Epithelial cell of umbilical artery (primary cell): ENCODE data around the gene PPL. TPM values are rescaled to one million over a fixed set of nuclear protein-coding genes. Genes with fewer than 3 reads are reported as not detected.

ENCODE experiments used
- total RNA-seq: library from RNA; depleted of rRNA; stranded (reverse); fragments of >200 nt; gene quantifications from 2 replicates; pipeline ENCODE4 v1.2.3, GENCODE V29; 2014

The PPL gene, protein sequence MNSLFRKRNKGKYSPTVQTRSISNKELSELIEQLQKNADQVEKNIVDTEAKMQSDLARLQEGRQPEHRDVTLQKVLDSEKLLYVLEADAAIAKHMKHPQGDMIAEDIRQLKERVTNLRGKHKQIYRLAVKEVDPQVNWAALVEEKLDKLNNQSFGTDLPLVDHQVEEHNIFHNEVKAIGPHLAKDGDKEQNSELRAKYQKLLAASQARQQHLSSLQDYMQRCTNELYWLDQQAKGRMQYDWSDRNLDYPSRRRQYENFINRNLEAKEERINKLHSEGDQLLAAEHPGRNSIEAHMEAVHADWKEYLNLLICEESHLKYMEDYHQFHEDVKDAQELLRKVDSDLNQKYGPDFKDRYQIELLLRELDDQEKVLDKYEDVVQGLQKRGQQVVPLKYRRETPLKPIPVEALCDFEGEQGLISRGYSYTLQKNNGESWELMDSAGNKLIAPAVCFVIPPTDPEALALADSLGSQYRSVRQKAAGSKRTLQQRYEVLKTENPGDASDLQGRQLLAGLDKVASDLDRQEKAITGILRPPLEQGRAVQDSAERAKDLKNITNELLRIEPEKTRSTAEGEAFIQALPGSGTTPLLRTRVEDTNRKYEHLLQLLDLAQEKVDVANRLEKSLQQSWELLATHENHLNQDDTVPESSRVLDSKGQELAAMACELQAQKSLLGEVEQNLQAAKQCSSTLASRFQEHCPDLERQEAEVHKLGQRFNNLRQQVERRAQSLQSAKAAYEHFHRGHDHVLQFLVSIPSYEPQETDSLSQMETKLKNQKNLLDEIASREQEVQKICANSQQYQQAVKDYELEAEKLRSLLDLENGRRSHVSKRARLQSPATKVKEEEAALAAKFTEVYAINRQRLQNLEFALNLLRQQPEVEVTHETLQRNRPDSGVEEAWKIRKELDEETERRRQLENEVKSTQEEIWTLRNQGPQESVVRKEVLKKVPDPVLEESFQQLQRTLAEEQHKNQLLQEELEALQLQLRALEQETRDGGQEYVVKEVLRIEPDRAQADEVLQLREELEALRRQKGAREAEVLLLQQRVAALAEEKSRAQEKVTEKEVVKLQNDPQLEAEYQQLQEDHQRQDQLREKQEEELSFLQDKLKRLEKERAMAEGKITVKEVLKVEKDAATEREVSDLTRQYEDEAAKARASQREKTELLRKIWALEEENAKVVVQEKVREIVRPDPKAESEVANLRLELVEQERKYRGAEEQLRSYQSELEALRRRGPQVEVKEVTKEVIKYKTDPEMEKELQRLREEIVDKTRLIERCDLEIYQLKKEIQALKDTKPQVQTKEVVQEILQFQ (N-terminal part only)
- total RNA-seq = under 0.01 and 0.46 TPM in 2 replicates

DNA sequence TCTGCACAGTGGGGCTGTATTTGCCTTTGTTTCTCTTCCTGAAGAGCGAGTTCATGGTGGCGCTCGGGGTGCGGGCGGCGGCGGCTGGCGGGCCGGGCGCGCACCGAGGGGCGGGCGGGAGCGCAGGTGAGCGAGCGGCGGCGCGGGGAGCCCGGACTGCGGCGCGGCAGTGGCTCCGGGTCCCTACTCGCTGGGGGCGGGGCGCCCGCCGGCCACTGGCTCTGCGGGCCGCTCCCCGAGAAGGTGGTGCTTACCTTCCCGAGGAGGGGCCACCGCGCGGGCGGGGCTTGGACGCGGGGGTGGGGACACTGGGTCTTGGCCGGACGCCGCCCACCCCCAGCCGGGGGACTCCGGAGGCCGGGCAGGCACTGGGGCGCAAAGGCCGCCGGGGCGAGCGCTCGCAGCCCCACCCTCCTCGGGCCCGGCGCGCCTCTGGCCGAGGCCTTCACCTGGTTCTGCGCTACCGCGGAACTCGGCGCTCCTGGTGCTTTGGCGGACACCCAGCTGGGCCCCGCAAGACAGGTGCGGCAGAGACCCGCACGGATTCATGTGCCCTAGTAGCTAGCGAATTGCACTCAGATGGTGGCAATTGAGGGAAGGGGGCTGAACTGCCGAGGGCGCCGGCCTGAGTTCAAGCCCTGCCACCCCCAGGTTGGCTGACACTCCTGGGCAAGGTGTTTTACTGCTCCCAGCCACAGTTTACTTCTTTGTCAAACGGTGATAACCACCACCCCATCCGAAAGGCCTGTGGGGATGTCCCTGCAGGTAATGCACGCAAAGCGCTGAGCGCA is at the start of gene PPL:
PPL (minus strand) TSS at position 158 of the 791 bp plus-strand sequence; CDS start at position 55, 103 bp downstream.

DNA sequence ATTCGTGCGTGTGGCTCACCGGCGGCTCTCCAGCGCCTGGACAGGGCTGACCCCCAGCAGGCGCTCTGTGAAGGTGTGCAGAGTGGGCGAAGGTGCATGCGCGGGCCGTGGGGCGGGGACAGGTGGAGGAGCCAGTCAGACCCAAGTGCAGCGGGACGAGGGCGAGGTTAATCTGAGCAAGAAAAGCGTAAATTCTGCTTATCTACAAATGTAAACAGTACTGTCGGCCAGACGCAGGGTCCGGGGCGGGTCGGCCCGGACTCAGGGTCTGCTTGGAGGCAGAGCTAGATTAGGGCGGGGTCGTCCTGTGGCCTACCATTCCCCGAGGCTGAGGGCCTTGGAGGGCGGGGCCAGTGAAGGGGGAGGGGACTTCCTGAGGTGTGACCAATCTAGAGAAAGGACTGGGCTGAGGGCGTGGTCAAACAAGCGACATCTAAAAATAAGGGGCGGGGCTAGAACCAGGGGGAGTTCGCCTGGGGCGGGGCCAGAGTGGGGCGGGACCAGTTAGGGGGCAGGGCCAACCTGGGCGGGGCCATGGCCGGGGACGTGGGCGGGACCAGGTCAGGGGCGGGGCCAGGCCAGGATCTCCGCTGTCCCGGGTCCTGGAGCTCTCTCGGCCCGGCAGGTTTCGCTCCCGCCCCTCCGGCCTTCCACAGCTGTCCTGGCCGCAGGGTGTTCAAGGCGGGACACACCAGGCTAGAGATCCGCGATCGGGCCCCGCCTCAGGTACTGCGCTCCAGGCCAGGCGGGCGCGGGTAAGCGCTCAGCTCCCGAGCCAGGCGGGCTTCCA is 21.0 kb upstream of the PPL start, which contains the start of gene SEC14L5:
SEC14L5 (plus strand) TSS at position 611 of the 790 bp plus-strand sequence. CDS start 994 bp downstream, outside the sequence.

DNA sequence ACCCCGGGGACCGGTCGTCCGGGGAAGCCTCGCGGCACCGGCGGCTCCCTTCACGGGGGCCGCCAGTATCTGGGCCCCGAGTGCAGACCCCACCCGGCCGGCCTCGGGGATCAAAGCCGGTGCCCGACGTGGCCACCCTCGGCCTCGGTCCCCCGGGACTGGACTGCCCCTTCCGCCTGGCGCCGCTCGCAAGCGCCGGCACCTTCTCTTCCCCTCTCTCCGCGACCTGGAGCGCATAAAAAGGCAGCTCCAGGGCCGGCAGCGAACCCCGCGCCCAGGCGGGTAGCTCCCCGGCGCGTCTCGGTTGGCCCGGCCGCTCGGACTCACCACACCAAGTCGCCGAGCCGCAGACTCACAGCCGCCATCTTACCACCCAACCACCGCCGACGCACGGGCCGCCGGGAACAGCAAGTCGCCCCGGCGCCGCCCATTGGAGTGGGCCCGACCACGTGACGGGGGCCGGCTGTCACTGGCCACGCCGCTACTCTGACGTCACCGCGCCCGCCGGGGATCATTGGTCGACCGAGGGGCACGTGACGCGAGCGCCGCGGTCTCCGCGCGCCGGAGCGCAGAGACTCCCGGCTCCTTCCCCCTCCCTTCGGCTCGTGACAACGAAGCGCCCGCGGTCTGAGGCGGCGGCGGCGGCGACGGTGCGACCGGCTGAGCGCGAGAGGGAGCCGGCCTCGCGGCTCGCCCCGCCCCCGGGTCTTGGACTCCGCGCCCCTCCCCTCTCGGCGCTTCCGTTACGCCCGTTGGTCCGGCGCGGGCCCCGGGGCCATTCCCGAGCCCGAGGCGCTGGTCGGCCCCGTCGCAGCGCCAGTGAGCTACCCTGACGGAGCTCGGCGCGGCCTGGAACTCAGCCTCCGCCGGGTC is 89.8 kb downstream of the PPL start, which contains the start of the genes GLYR1 and UBN1:
GLYR1 (minus strand) TSS at position 388 of the 873 bp plus-strand sequence; CDS start at position 365, 23 bp downstream.
UBN1 (plus strand) TSS at position 581 of the 873 bp plus-strand sequence. CDS start 5,437 bp downstream, outside the sequence.

Other genes starting within 250 kb of the PPL start
- 24.5 and 30.2 TPM in 2 replicates for gene NUDT16L1, start 243.6 kb downstream of the PPL start, total RNA-seq
- 15.3 and 19.6 TPM in 2 replicates for gene ANKS3, start 202.9 kb downstream of the PPL start, total RNA-seq
- gene DNAAF8, start 202.6 kb downstream of the PPL start, total RNA-seq = 0.32 and 0.46 TPM in 2 replicates
- 5.2 and 6.5 TPM in 2 replicates for gene ZNF500, start 170.0 kb downstream of the PPL start, total RNA-seq
- gene SEPTIN12, start 148.8 kb downstream of the PPL start, total RNA-seq = not detected in 2 replicates
- not detected in 2 replicates for gene SMIM22, start 141.8 kb downstream of the PPL start, total RNA-seq
- gene ROGDI, start 134.5 kb downstream of the PPL start, total RNA-seq = 8.4 and 10.0 TPM in 2 replicates
- gene GLYR1, start 89.9 kb downstream of the PPL start, total RNA-seq = 46.8 and 67.5 TPM in 2 replicates
- gene UBN1, start 89.7 kb downstream of the PPL start, total RNA-seq = 19.3 and 23.7 TPM in 2 replicates
- not detected in 2 replicates for gene SEC14L5, start 21.2 kb upstream of the PPL start, total RNA-seq
- 22.1 and 32.5 TPM in 2 replicates for gene NAGPA, start 96.8 kb upstream of the PPL start, total RNA-seq
- gene C16orf89, start 128.8 kb upstream of the PPL start, total RNA-seq = not detected in 2 replicates
- 31.5 and 42.7 TPM in 2 replicates for gene ALG1, start 134.7 kb upstream of the PPL start, total RNA-seq
- 15.3 and 18.4 TPM in 2 replicates for gene EEF2KMT, start 160.6 kb upstream of the PPL start, total RNA-seq